Upper lobe of left lung (tissue), 4 donors: Measurements from ENCODE around the gene EPHB4.

Experiments used
- CTCF ChIP-seq, 6 experiments: fragments of 450-650 bp in 4 of 6; fragments of 200-600 bp in 2 of 6; sonication (generic) in 2 of 6; IDR thresholded peaks; one replicate each; pipeline ENCODE4 v1.5.1; 2016 to 2019; ENCODE audit warnings: antibody characterized with exemption in 6 of 6
- EP300 ChIP-seq, 4 donors: sonication (generic); formaldehyde crosslinking; IDR thresholded peaks; one replicate each; pipeline ENCODE4 v1.5.1; 2017; ENCODE audit warnings: antibody characterized with exemption in 4 of 4, control low read depth in 2 of 4
- POLR2A ChIP-seq, 4 donors: fragments of 450-650 bp; IDR thresholded peaks; one replicate each; pipeline ENCODE4 v1.5.1; 2016 to 2017; ENCODE audit warnings: antibody characterized with exemption in 4 of 4, mild to moderate bottlenecking in 2 of 4

DNA sequence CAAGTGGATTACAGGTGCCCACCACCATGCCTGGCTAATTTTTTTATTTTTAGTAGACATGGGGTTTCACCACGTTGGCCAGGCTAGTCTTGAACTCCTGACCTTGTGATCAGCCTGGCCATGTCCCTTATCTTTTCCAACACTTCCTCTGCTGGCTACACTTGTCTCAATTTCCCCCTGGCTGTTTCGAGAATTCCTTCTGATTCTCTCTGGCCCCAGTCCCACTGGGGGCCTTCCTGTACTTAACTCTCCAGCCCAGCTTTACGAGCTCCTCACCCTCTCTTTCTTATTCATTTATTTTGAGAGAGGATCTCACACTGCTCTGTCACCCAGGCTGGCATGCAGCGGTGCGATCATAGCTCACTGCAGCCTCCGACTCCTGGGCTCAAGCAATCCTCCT is 8.5 kb downstream of the EPHB4 start:
- no peak for TF ChIP-seq POLR2A (IDR thresholded peaks at IDR 0.05)
- no peak for TF ChIP-seq CTCF (IDR thresholded peaks at IDR 0.05)
- no peak for TF ChIP-seq EP300 (IDR thresholded peaks at IDR 0.05)
